Stimulated activated CD8-positive, alpha-beta memory T cell treated with anti-CD3 and anti-CD28 coated beads, Interleukin-15, amount 100 ng/mL, for 48 hours (primary cell): ENCODE data around the gene IDH2.
A peak's percentile ranks its signal among the peaks of the same experiment; 100 is the strongest.

Experiments
- DNase-seq, 2 donors: peaks; one replicate each; pipeline ENCODE4 v3.0.0-alpha.2; 2020; ENCODE audit warnings: low read depth in 2 of 2

The IDH2 gene

GRCh38 chr15:90064911-90065681 lies 37.2 kb downstream of the IDH2 start:
- DNase-seq = no peak

GRCh38 chr15:90063770-90064247 lies 38.5 kb downstream of the IDH2 start:
- no peak for DNase-seq

GRCh38 chr15:90062973-90063769 lies 39.1 kb downstream of the IDH2 start:
- DNase-seq = no peak

GRCh38 chr15:90062462-90062932 lies 39.8 kb downstream of the IDH2 start:
- no peak for DNase-seq

- DNase-seq = no peak
Observed at GRCh38 chr15:90062023-90062442, 40.2 kb downstream of the IDH2 start.

- DNase-seq = no peak
Observed at GRCh38 chr15:90060797-90061196, 41.5 kb downstream of the IDH2 start.

GRCh38 chr15:90059208-90059985 lies 42.9 kb downstream of the IDH2 start:
- peak; percentile 79 to 81 for DNase-seq

GRCh38 chr15:90058775-90059174 lies 43.5 kb downstream of the IDH2 start:
- DNase-seq = no peak

GRCh38 chr15:90058308-90058707 lies 44.0 kb downstream of the IDH2 start:
- DNase-seq = no peak

- DNase-seq = no peak
Observed at GRCh38 chr15:90056529-90056928, 45.7 kb downstream of the IDH2 start.

- no peak for DNase-seq
Observed at GRCh38 chr15:90055182-90055581, 47.1 kb downstream of the IDH2 start.

- no peak for DNase-seq
Observed at GRCh38 chr15:90054618-90055097, 47.6 kb downstream of the IDH2 start.

GRCh38 chr15:90053685-90054466 lies 48.4 kb downstream of the IDH2 start:
- DNase-seq = no peak

GRCh38 chr15:90051874-90052273 lies 50.4 kb downstream of the IDH2 start:
- DNase-seq = no peak

- DNase-seq = no peak
Observed at GRCh38 chr15:90049666-90050604, 52.3 kb downstream of the IDH2 start.

- DNase-seq = no peak
Observed at GRCh38 chr15:90049030-90049429, 53.2 kb downstream of the IDH2 start.

GRCh38 chr15:90047956-90048575 lies 54.2 kb downstream of the IDH2 start:
- no peak for DNase-seq

- DNase-seq = no peak
Observed at GRCh38 chr15:90046911-90047392, 55.3 kb downstream of the IDH2 start.

GRCh38 chr15:90046289-90046688 lies 56.0 kb downstream of the IDH2 start:
- no peak for DNase-seq
